PC-3 (cell line): ENCODE measurements around the gene CARMIL1.

Experiments used
- CTCF ChIP-seq: fragments of 300-600 bp; sonication (generic); conservative IDR thresholded peaks from 2 replicates; pipeline ENCODE4 v1.5.1; 2017; ENCODE audit warnings: antibody characterized with exemption, low read depth, mild to moderate bottlenecking, low read length
- EZH2 ChIP-seq: fragments of 300-600 bp; sonication (generic); IDR thresholded peaks from one replicate; pipeline ENCODE4 v1.6.1; 2017; ENCODE audit warnings: antibody characterized with exemption, mild to moderate bottlenecking, low read length; ENCODE audit not compliant: unreplicated experiment
- EZH2phosphoT487 ChIP-seq: fragments of 300-600 bp; sonication (generic); IDR thresholded peaks from 2 replicates; pipeline ENCODE4 v1.6.1; 2018; ENCODE audit warnings: mild to moderate bottlenecking, antibody characterized with exemption, low read length, borderline replicate concordance

DNA sequence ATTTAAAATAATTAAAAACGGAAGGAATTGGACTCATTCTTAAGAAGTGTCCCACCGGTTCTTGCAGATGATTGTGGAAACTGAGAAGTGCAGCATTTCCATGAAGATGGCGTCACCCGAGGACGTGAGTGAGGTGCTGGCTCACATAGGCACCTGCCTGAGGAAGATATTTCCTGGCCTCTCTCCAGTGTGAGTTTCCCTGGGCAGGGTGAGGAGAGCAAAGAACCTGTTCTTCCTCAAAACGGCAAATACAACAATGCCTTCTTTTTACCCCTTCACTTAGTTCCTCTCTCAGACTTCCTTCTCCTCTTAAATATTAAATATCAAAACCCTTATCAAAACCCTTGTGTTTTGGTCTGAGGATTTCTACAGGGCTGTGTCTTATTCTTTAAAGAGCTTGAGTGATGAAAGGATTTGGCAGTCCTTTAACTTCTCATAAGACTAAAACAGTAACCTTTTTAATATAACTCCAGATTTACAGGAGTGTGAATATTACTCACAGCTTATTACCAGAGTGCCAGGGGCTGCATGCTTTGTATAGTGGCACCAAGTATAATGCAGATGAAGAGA, 156.3 kb downstream of the CARMIL1 start:
- TF ChIP-seq CTCF, result no peak
- TF ChIP-seq EZH2, result no peak
- TF ChIP-seq EZH2phosphoT487, result no peak
